HepG2 (cell line): ENCODE results near the gene GNAZ. TPM values are rescaled to one million over a fixed set of nuclear protein-coding genes. Genes with fewer than 3 reads are reported as not detected.

Source experiments
- FLYWCH1 ChIP-seq: sonication (generic); formaldehyde crosslinking; IDR thresholded peaks from 2 replicates; pipeline ENCODE4 v1.8.1; 2023; ENCODE audit warnings: mild to moderate bottlenecking, missing genetic modification reagents
- HHEX ChIP-seq: IDR thresholded peaks from 2 replicates; pipeline ENCODE4 v1.6.1; 2016; ENCODE audit warnings: control low read depth
- HOXA5 ChIP-seq: sonication (generic); formaldehyde crosslinking; IDR thresholded peaks from 2 replicates; pipeline ENCODE4 v1.4.0; 2020; ENCODE audit warnings: missing genetic modification reagents
- KDM1A ChIP-seq: IDR thresholded peaks from 2 replicates; pipeline ENCODE4 v1.6.1; 2016; ENCODE audit warnings: missing compliant biosample characterization
- MAFF ChIP-seq: IDR thresholded peaks from 2 replicates; pipeline ENCODE4 v1.6.1; 2011; ENCODE audit warnings: low read depth, low read length, improper control_type of control experiment
- MIER3 ChIP-seq: IDR thresholded peaks from 2 replicates; pipeline ENCODE4 v1.6.1; 2016; ENCODE audit warnings: missing compliant biosample characterization, borderline replicate concordance
- MXI1 ChIP-seq: IDR thresholded peaks from 3 replicates; pipeline ENCODE4 v1.6.1; 2012; ENCODE audit warnings: low read depth, low read length, inconsistent platforms, borderline replicate concordance
- NFYB ChIP-seq: sonication (generic); formaldehyde crosslinking; IDR thresholded peaks from 2 replicates; pipeline ENCODE4 v1.4.0; 2020; ENCODE audit warnings: missing genetic modification reagents
- NR2F2 ChIP-seq: IDR thresholded peaks from 2 replicates; pipeline ENCODE4 v1.6.1; 2012; ENCODE audit warnings: low read depth, inconsistent platforms, borderline replicate concordance
- STAT5B ChIP-seq: sonication (generic); formaldehyde crosslinking; IDR thresholded peaks from 2 replicates; pipeline ENCODE4 v1.4.0; 2020; ENCODE audit warnings: missing genetic modification reagents
- SYNCRIP ChIP-seq: fragments of 200-400 bp; formaldehyde crosslinking; IDR thresholded peaks from 2 replicates; pipeline ENCODE4 v1.6.1; 2018; ENCODE audit warnings: mild to moderate bottlenecking, low read depth, low read length; ENCODE audit not compliant: insufficient read depth
- WIZ ChIP-seq: sonication (generic); formaldehyde crosslinking; IDR thresholded peaks from 2 replicates; pipeline ENCODE4 v1.5.1; 2020; ENCODE audit warnings: mild to moderate bottlenecking, missing genetic modification reagents
- polyA plus RNA-seq, 8 experiments: library from polyadenylated mRNA; depleted of rRNA in 3 of 8; stranded (reverse) in 7 of 8; unstranded in 1 of 8; fragments of >200 nt; fragmentation: Illumina TruSeq in 4 of 8; extraction: Trizol in 4 of 8; gene quantifications; 2 replicates each; pipeline versions ENCODE4 v1.2.1 to v1.2.3, GENCODE V29; 2011 to 2016; ENCODE audit warnings: low read depth in 4 of 8, missing spikeins in 1 of 8, mixed read lengths in 1 of 8; ENCODE audit not compliant: insufficient read depth in 1 of 8
- total RNA-seq, 5 experiments: library from RNA; depleted of rRNA; stranded (reverse); fragments of >200 nt; fragmentation: Illumina TruSeq; extraction: Trizol; gene quantifications; 2 replicates each; pipeline ENCODE4 v1.2.3, GENCODE V29; 2016; ENCODE audit warnings: low read depth in 1 of 5
- TF ChIP-seq, protein P1 (sequence below): sonication (generic); formaldehyde crosslinking; IDR thresholded peaks from 2 replicates; pipeline ENCODE4 v1.5.1; 2020; ENCODE audit warnings: mild to moderate bottlenecking, missing genetic modification reagents, moderate library complexity
- TF ChIP-seq, protein P2 (sequence below): sonication (generic); formaldehyde crosslinking; conservative IDR thresholded peaks from 2 replicates; pipeline ENCODE4 v1.4.0; 2020; ENCODE audit warnings: missing genetic modification reagents
- TF ChIP-seq, protein P3 (sequence below): sonication (generic); formaldehyde crosslinking; IDR thresholded peaks from 2 replicates; pipeline ENCODE4 v1.5.0; 2020; ENCODE audit warnings: missing genetic modification reagents, mild to moderate bottlenecking, borderline replicate concordance
- TF ChIP-seq, protein P4 (sequence below): sonication (generic); formaldehyde crosslinking; conservative IDR thresholded peaks from 2 replicates; pipeline ENCODE4 v1.4.0; 2020; ENCODE audit warnings: mild to moderate bottlenecking, missing genetic modification reagents, moderate library complexity
- TF ChIP-seq, protein P5 (sequence below): sonication (generic); formaldehyde crosslinking; conservative IDR thresholded peaks from 2 replicates; pipeline ENCODE4 v1.4.0; 2020; ENCODE audit warnings: missing genetic modification reagents

Gene GNAZ
- total and polyA plus RNA-seq, 2 of the 13 experiments (the other 11 are each of a cell fraction or from before 2014, with no cell fraction given), result 11.4 to 22.3 TPM

DNA sequence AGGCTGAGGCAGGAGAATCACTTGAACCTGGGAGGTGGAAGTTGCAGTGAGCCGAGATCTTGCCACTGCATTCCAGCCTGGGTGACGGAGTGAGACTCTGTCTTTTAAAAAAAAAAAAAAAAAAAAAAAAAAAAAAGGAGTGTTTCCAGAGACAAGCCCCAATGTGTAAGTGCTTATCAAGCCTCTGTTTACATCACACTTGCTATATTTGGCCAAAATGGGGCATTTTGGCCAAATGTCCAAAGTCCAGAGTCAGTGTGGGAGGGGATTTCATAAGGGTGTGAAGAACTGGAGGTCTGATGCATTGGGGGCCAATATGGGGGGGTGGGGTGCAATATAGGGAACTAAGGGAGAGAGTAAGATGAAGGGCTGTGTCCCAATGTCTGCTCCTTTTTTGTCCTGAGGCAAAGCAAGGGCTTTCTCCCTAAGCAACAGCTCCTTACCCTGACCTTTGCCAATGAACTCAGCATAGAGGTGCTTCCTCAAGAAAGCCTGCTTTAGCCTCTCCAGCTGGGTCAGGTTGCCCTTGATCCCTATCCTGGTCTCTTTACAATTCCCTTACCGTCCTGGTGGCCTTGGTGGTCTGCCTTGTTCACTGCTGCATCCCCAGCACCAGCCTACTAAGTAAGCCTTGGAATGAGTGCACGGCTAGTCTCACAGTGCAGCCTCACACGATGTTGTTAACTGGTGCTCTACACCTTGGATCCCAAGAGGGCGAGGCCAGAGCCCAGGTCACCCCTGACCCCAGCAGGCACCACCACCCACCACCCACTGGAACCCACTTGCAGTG lies 95.9 kb downstream of the GNAZ start (continued):
- TF ChIP-seq, protein P1, sequence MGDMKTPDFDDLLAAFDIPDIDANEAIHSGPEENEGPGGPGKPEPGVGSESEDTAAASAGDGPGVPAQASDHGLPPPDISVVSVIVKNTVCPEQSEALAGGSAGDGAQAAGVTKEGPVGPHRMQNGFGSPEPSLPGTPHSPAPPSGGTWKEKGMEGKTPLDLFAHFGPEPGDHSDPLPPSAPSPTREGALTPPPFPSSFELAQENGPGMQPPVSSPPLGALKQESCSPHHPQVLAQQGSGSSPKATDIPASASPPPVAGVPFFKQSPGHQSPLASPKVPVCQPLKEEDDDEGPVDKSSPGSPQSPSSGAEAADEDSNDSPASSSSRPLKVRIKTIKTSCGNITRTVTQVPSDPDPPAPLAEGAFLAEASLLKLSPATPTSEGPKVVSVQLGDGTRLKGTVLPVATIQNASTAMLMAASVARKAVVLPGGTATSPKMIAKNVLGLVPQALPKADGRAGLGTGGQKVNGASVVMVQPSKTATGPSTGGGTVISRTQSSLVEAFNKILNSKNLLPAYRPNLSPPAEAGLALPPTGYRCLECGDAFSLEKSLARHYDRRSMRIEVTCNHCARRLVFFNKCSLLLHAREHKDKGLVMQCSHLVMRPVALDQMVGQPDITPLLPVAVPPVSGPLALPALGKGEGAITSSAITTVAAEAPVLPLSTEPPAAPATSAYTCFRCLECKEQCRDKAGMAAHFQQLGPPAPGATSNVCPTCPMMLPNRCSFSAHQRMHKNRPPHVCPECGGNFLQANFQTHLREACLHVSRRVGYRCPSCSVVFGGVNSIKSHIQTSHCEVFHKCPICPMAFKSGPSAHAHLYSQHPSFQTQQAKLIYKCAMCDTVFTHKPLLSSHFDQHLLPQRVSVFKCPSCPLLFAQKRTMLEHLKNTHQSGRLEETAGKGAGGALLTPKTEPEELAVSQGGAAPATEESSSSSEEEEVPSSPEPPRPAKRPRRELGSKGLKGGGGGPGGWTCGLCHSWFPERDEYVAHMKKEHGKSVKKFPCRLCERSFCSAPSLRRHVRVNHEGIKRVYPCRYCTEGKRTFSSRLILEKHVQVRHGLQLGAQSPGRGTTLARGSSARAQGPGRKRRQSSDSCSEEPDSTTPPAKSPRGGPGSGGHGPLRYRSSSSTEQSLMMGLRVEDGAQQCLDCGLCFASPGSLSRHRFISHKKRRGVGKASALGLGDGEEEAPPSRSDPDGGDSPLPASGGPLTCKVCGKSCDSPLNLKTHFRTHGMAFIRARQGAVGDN (CRISPR knock-in tag), result 0 out of 2 replicates have a peak, but pooled peaks have one; percentile 12
- no peak for TF ChIP-seq NFYB
- TF ChIP-seq HOXA5 (CRISPR knock-in tag), result no peak
- no peak for TF ChIP-seq FLYWCH1 (CRISPR knock-in tag)
- no peak for TF ChIP-seq WIZ (CRISPR knock-in tag)
- no peak for TF ChIP-seq STAT5B (CRISPR knock-in tag)
- TF ChIP-seq, protein P2, sequence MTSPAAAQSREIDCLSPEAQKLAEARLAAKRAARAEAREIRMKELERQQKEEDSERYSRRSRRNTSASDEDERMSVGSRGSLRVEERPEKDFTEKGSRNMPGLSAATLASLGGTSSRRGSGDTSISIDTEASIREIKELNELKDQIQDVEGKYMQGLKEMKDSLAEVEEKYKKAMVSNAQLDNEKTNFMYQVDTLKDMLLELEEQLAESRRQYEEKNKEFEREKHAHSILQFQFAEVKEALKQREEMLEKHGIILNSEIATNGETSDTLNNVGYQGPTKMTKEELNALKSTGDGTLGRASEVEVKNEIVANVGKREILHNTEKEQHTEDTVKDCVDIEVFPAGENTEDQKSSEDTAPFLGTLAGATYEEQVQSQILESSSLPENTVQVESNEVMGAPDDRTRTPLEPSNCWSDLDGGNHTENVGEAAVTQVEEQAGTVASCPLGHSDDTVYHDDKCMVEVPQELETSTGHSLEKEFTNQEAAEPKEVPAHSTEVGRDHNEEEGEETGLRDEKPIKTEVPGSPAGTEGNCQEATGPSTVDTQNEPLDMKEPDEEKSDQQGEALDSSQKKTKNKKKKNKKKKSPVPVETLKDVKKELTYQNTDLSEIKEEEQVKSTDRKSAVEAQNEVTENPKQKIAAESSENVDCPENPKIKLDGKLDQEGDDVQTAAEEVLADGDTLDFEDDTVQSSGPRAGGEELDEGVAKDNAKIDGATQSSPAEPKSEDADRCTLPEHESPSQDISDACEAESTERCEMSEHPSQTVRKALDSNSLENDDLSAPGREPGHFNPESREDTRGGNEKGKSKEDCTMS (CRISPR knock-in tag), result no peak
- no peak for TF ChIP-seq MXI1
- TF ChIP-seq MAFF, result no peak
- no peak for TF ChIP-seq SYNCRIP
- TF ChIP-seq, protein P3, sequence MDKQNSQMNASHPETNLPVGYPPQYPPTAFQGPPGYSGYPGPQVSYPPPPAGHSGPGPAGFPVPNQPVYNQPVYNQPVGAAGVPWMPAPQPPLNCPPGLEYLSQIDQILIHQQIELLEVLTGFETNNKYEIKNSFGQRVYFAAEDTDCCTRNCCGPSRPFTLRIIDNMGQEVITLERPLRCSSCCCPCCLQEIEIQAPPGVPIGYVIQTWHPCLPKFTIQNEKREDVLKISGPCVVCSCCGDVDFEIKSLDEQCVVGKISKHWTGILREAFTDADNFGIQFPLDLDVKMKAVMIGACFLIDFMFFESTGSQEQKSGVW (CRISPR knock-in tag), result no peak
- TF ChIP-seq NR2F2, result no peak
- TF ChIP-seq KDM1A (CRISPR knock-in tag), result no peak
- TF ChIP-seq, protein P4, sequence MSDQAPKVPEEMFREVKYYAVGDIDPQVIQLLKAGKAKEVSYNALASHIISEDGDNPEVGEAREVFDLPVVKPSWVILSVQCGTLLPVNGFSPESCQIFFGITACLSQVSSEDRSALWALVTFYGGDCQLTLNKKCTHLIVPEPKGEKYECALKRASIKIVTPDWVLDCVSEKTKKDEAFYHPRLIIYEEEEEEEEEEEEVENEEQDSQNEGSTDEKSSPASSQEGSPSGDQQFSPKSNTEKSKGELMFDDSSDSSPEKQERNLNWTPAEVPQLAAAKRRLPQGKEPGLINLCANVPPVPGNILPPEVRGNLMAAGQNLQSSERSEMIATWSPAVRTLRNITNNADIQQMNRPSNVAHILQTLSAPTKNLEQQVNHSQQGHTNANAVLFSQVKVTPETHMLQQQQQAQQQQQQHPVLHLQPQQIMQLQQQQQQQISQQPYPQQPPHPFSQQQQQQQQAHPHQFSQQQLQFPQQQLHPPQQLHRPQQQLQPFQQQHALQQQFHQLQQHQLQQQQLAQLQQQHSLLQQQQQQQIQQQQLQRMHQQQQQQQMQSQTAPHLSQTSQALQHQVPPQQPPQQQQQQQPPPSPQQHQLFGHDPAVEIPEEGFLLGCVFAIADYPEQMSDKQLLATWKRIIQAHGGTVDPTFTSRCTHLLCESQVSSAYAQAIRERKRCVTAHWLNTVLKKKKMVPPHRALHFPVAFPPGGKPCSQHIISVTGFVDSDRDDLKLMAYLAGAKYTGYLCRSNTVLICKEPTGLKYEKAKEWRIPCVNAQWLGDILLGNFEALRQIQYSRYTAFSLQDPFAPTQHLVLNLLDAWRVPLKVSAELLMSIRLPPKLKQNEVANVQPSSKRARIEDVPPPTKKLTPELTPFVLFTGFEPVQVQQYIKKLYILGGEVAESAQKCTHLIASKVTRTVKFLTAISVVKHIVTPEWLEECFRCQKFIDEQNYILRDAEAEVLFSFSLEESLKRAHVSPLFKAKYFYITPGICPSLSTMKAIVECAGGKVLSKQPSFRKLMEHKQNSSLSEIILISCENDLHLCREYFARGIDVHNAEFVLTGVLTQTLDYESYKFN (CRISPR knock-in tag), result 0 out of 2 replicates have a peak, but pooled peaks have one; percentile 30
- TF ChIP-seq, protein P5, sequence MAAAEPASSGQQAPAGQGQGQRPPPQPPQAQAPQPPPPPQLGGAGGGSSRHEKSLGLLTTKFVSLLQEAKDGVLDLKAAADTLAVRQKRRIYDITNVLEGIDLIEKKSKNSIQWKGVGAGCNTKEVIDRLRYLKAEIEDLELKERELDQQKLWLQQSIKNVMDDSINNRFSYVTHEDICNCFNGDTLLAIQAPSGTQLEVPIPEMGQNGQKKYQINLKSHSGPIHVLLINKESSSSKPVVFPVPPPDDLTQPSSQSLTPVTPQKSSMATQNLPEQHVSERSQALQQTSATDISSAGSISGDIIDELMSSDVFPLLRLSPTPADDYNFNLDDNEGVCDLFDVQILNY, result no peak
- TF ChIP-seq MIER3 (CRISPR knock-in tag), result no peak
- no peak for TF ChIP-seq HHEX (CRISPR knock-in tag)
